Astrocyte of the cerebellum (primary cell): Measurements from ENCODE around the gene SAG.

Source experiments
- DNase-seq: peaks from one replicate; pipeline ENCODE4 v3.0.0-alpha.2; 2011; ENCODE audit warnings: low read depth
- H3K4me3 ChIP-seq: 2 replicates; pipeline ENCODE4 v1.5.1; 2011; ENCODE audit warnings: mild to moderate bottlenecking, low read depth, low read length, moderate library complexity
- in situ Hi-C: cut with HindIII; loops from 2 replicates; pipeline ENCODE4 v1.10.0; 2017; ENCODE audit warnings: low sequenced_read_pairs
- TF ChIP-seq, protein P1 (sequence below): IDR thresholded peaks from 2 replicates; pipeline ENCODE4 v1.5.1; 2012; ENCODE audit warnings: low read length, low read depth, moderate library complexity, mild to moderate bottlenecking; ENCODE audit errors: missing control alignments

The SAG gene

DNA sequence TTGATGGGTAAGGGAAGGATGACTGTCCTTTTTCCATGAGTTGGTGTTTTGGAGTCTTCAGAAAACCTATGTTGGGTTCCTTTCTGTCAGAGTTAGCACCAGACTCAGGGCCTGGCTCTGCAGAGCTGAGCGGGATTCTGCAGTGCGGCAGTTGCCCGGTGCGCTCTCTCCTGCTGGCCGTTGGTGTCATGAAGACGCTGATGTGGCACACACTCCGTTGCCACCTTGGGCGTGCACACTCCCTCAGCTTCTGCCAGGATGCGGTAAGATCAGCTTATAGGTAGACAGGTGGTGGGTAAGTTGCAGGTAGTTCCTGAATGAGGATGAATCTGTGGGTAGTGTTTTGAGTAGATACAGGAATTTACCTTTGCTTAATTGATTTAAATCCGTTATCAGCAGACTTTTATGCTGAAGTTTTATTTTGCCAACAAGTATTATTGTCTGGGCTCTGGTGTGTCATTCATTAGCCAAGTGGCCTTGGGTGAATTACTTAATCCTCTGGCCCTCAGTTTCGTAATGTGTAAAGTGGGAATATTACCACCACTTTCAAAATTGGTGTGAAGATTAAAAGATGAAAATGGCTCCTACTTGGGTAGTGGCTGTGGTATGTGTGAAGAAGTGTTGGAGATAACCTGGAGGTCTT, 73.5 kb downstream of the SAG start:
- in situ Hi-C loops: no loop called here
- TF ChIP-seq, protein P1, sequence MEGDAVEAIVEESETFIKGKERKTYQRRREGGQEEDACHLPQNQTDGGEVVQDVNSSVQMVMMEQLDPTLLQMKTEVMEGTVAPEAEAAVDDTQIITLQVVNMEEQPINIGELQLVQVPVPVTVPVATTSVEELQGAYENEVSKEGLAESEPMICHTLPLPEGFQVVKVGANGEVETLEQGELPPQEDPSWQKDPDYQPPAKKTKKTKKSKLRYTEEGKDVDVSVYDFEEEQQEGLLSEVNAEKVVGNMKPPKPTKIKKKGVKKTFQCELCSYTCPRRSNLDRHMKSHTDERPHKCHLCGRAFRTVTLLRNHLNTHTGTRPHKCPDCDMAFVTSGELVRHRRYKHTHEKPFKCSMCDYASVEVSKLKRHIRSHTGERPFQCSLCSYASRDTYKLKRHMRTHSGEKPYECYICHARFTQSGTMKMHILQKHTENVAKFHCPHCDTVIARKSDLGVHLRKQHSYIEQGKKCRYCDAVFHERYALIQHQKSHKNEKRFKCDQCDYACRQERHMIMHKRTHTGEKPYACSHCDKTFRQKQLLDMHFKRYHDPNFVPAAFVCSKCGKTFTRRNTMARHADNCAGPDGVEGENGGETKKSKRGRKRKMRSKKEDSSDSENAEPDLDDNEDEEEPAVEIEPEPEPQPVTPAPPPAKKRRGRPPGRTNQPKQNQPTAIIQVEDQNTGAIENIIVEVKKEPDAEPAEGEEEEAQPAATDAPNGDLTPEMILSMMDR: no peak
- no peak for DNase-seq
- H3K4me3 ChIP-seq: no peak overlapping the region

- H3K4me3 ChIP-seq: no peak overlapping the region
- no peak for DNase-seq
- in situ Hi-C loops: no loop called here
- TF ChIP-seq, protein P1: no peak
Observed at GRCh38 chr2:233381638-233381995, 74.0 kb downstream of the SAG start.

- in situ Hi-C loops: no loop called here
Observed at GRCh38 chr2:233384015-233384414, 76.4 kb downstream of the SAG start.

DNA sequence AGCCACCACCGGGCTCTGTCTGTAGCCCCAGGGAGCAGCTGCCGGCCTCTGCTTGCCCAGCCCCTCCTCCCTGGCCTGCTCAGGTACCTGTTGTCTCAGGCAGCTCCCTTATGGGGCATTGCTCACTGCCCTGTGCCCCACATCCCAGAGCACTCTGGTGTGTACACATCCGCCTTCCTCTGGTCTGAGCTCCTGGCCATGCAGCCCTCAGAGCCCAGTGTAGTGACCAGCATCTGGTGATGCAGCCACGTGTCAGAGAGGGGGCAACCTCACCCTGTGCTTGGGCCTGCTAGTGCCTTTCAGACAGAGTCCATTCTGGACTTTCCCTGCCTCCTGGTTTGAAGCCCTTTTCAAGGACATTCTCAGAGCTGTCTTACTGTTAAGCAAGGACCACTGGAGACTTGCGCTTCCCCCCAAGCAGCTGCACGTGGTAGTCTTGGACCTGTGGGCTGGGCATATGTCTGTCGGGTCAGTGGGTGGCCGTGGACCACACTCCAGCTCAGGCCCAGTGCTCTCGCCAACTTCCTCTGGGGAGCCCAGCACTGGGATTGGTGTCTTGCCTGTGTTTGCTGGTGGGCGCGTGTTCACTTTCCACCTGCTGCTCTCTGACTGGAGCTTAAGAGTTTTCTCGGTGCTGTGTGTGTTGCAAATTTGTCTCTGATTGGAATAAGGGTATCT, 77.3 kb downstream of the SAG start:
- TF ChIP-seq, protein P1: no peak
- DNase-seq: no peak
- H3K4me3 ChIP-seq: no peak overlapping the region
- in situ Hi-C loops: no loop called here

More at GRCh38 chr2:233384015-233384414, 76.4 kb downstream of the SAG start:
- no peak overlapping the region for H3K4me3 ChIP-seq
- DNase-seq: no peak
- TF ChIP-seq, protein P1: no peak

GRCh38 chr2:233385489-233386044, 78.0 kb downstream of the SAG start:
- TF ChIP-seq, protein P1: no peak
- in situ Hi-C loops: no loop called here
- H3K4me3 ChIP-seq: no peak overlapping the region
- DNase-seq: no peak

DNA sequence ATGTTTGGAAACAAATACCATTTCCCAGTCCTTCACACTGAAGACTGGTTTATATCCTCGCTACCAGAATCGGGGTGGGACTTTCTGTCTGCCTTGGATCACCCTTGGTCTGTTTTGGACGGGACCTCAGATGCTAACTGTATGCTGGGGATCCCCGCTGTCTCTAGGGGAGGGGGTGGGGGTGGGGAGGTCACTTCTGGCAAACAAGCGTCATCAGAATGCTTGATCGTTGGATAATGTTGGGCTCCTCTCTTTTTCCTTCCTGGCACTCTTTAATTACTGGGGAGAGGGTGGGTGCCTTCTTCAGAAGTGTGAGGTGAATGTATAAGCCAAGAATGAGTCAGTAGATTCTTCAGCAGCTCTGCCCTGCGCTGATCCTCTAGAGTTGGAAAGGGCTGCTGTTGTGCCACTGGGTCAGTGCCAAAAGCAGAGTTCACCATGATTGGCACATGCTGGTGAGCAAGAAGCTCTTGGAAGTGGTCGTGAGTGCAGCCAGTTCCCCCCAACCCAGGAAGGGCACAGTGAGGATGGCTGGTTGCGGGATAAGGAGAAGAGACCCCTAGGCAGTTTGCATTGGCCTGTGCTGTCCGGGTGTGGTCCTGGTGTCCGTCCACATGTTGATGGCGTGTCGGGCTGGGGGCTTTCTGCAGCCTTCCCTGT, 78.9 kb downstream of the SAG start:
- in situ Hi-C loops: no loop called here
- TF ChIP-seq, protein P1: no peak
- DNase-seq: no peak
- H3K4me3 ChIP-seq: no peak overlapping the region
